HG02588 (cell line): ENCODE measurements around the gene PRXL2C.

Experiments used
- ATAC-seq: cut with Tn5 transposase; IDR thresholded peaks from one replicate; pipeline ENCODE4 v1.9.1; 2021; ENCODE audit warnings: mild to moderate bottlenecking, moderate library complexity; ENCODE audit not compliant: unreplicated experiment

Gene PRXL2C

GRCh38 chr9:96612966-96613589 lies 42.0 kb downstream of the PRXL2C start:
- no peak for ATAC-seq

- ATAC-seq: no peak
These were observed 42.8 kb downstream of the PRXL2C start for GRCh38 chr9:96612105-96612965.

- no peak for ATAC-seq
These were observed 43.8 kb downstream of the PRXL2C start for GRCh38 chr9:96611302-96611701.

- ATAC-seq: no peak
These were observed 45.4 kb downstream of the PRXL2C start for GRCh38 chr9:96609732-96610131.

- ATAC-seq: no peak
These were observed 47.1 kb downstream of the PRXL2C start for GRCh38 chr9:96607971-96608370.

- no peak for ATAC-seq
These were observed 49.8 kb downstream of the PRXL2C start for GRCh38 chr9:96605328-96605727.

- ATAC-seq: no peak
These were observed 51.2 kb downstream of the PRXL2C start for GRCh38 chr9:96604004-96604319.

- ATAC-seq: no peak
These were observed 51.7 kb downstream of the PRXL2C start for GRCh38 chr9:96603305-96604003.

GRCh38 chr9:96599298-96599697 lies 55.8 kb downstream of the PRXL2C start:
- no peak for ATAC-seq

- ATAC-seq: no peak
These were observed 58.5 kb downstream of the PRXL2C start for GRCh38 chr9:96596601-96597111.
